ENCODE measurements around the gene DISP1.

Gene DISP1

DNA sequence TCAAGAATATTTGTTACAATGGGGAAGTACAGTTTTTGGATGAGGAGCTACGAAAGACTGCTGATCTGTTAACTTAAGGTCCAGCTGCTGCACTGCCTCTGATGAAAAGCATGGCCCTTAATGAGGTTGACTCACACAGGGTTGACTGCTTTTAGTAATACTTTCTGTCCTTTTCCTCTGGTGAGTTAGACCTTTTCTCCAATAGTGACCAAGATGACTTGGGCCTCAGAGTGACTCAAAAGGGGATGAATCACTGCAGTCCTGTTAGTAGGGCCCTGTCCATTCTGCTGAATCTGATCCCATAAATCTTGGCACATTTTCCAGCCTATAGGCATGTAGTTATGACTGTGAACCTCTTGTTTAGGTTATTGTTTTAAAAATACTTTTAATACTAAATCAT is 2.7 kb downstream of the DISP1 start:
- TF ChIP-seq, protein P1, sequence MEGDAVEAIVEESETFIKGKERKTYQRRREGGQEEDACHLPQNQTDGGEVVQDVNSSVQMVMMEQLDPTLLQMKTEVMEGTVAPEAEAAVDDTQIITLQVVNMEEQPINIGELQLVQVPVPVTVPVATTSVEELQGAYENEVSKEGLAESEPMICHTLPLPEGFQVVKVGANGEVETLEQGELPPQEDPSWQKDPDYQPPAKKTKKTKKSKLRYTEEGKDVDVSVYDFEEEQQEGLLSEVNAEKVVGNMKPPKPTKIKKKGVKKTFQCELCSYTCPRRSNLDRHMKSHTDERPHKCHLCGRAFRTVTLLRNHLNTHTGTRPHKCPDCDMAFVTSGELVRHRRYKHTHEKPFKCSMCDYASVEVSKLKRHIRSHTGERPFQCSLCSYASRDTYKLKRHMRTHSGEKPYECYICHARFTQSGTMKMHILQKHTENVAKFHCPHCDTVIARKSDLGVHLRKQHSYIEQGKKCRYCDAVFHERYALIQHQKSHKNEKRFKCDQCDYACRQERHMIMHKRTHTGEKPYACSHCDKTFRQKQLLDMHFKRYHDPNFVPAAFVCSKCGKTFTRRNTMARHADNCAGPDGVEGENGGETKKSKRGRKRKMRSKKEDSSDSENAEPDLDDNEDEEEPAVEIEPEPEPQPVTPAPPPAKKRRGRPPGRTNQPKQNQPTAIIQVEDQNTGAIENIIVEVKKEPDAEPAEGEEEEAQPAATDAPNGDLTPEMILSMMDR (IDR thresholded peaks at IDR 0.05; ENCODE audit: extremely low read depth, missing control alignments), result no peak
- DNase-seq (ENCODE audit: low spot score), result peak; percentile 22

GRCh38 chr1:222818171-222818570 is 3.3 kb downstream of the DISP1 start:
- TF ChIP-seq, protein P1 (IDR thresholded peaks at IDR 0.05; ENCODE audit: extremely low read depth, missing control alignments), result no peak
- no peak for DNase-seq (ENCODE audit: low spot score)

DNA sequence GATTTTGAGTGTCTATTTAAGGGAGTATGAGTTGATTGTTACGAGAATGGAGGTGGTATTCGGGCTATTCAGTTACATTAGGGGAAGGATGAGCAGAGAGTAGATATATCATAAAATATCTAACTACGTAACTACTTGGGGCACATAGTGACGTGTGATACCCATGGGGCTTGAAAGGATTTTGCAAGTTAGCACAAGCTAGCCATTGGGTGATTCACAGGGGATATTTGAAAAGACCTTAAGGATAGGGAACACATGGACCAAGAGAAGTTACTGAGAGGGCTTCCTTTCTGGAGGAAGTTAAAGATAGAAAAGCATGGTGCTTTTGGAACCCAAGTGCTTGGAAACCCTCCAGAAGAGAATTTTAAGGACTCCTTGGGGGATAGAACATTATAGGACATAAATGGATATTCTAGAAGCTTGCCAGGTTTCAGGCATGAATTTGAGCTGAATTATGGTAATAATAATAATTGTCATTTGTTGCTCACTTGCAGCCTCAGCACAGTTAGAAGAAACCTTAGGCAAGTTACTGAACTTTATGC is 5.4 kb downstream of the DISP1 start:
- TF ChIP-seq, protein P1 (IDR thresholded peaks at IDR 0.05; ENCODE audit: extremely low read depth, missing control alignments), result no peak
- no peak for DNase-seq (ENCODE audit: low spot score)

- TF ChIP-seq, protein P1 (IDR thresholded peaks at IDR 0.05; ENCODE audit: extremely low read depth, missing control alignments), result no peak
- no peak for DNase-seq (ENCODE audit: low spot score)
Observed at GRCh38 chr1:222821239-222821638, 6.4 kb downstream of the DISP1 start.

GRCh38 chr1:222823695-222824094 is 8.9 kb downstream of the DISP1 start:
- no peak for DNase-seq (ENCODE audit: low spot score)
- TF ChIP-seq, protein P1 (IDR thresholded peaks at IDR 0.05; ENCODE audit: extremely low read depth, missing control alignments), result no peak

DNA sequence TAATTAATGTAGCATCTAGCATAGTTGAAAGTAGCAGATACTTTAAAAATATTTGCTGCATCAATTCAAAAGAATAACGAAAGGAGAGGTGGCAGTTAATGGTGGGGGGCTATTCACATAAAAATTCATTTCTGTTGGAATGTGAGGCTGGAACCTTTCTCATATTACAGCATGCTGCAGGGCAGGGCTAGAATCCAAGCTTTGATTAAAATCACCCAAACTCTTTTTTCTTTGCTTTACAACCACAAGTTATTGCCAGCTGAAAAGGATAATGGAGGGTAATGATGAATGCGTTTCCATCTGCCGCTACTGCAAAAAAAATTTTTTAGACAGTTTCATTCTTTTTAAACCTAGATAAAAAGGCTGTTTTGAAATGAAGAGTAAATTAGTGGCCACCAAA is 9.8 kb downstream of the DISP1 start:
- DNase-seq (ENCODE audit: low spot score), result no peak
- TF ChIP-seq, protein P1 (IDR thresholded peaks at IDR 0.05; ENCODE audit: extremely low read depth, missing control alignments), result no peak

- TF ChIP-seq, protein P1 (IDR thresholded peaks at IDR 0.05; ENCODE audit: extremely low read depth, missing control alignments), result no peak
- no peak for DNase-seq (ENCODE audit: low spot score)
Observed at GRCh38 chr1:222828939-222829338, 14.1 kb downstream of the DISP1 start.
